ENCODE measurements around the gene KLF9.

Gene KLF9

DNA sequence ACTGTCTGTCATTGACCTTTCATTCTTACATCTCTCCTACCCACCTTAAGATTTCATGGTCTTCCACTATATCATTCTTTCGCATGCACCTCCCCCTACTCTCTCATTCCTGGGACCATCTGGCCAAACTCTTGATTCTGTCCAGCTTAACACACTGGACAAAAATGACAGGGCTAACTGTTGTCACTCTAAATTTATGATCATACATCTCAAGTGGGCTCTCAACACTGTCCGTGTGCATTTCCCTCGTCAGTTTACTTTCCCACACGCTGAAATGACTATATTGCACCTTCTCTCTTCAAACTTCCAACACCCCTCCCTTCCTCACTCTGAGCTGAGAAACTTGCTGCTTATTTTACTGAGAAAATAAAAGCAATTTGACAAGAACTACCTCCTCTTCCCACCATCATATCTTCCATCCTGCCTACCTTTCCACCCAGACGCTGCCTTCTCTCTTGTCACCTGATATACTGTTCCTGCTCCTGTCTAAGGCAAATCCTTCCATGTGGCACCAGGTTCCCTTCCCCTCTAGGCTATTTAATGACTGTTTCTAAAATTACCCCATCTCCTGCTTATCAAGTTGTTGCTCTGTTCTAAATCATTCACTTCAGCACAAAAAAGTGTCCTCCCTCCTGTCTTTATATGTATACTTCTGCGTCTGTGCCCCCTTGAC is 8.1 kb upstream of the KLF9 start:
- DNase-seq (ENCODE audit: low read depth, low spot score) = no peak

DNA sequence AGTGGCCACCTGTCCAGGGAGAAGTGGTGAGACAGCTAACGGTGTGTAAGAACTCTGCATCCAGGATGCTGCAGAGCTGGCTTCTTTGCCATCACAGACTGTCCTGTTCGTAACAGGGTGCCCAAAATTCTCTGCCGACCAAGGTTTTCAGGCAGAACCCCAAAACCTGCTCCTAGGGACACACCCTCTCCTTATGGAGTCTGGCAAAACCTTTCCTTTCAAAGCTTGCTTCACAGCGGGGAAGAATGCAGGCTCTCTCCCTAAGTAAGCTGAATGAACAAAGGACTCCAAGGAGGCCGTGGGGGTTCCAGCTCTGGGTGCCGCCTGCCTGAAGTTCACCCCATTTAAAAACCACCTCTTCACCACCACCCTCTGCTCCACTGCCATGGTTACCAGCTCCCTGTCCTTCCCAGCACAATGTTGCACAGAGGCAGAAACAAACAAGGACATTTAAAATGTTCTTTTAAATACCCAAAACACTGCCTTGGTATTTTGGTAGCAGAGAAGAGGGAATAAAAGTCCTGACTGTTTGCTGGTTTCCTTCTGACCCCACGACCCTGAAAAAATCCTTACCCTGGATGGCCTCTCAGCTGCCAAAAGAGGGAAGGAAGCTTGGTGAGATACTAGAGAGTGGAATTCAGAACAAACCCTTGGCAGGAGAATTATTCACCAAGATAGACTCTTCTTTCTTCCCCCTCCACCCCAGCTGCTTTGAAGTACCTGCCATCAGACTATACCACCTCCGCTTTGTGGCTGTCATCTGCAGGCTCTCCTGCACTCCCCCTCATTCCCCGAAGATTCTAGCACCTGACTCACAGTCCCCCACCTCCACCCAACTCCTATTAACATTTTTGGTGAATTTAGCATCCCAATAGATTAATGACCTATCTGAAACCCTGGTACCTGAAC is 7.1 kb upstream of the KLF9 start:
- DNase-seq (ENCODE audit: low read depth, low spot score) = no peak

DNA sequence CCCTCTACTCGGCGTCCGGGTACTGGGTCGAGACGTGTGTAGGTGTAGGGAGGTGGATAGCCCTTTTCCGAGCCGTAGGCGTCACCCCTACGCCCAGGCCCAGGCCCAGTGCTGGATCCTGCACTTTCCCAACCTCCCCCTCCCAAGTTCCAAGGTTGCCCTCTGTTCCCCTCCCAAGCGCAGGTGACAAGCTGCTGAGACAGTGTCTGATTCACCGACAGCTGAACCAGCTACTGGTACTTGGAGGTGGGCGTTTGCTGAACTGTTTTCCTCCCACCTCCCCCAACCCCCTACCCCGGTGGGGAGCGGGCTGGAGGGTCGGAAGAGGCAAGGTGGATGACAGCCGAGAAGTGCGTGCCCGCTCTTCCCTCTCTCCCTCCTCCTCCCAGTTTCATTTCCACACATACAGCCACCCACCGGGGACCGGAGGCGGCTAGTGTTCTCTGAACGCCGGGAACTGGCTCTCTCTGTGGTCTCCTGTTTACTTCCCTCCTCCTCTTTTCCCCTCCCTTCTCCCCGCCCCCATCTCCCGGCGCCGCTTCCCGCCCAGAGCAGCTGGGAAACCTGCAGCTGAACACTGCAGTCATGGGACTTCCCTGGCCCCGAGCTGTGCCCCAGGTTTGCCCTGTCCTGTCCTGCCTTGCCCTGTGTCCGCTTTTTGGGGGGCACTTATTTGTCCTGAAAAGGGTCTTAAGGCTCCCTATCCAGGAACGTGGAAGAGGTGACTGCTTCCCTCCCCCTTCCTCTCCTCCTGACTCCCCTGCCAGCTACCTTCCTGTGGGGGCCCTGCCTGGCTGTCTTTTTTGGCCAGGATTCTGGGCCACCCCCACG is 6.2 kb upstream of the KLF9 start:
- no peak for DNase-seq (ENCODE audit: low read depth, low spot score)

DNA sequence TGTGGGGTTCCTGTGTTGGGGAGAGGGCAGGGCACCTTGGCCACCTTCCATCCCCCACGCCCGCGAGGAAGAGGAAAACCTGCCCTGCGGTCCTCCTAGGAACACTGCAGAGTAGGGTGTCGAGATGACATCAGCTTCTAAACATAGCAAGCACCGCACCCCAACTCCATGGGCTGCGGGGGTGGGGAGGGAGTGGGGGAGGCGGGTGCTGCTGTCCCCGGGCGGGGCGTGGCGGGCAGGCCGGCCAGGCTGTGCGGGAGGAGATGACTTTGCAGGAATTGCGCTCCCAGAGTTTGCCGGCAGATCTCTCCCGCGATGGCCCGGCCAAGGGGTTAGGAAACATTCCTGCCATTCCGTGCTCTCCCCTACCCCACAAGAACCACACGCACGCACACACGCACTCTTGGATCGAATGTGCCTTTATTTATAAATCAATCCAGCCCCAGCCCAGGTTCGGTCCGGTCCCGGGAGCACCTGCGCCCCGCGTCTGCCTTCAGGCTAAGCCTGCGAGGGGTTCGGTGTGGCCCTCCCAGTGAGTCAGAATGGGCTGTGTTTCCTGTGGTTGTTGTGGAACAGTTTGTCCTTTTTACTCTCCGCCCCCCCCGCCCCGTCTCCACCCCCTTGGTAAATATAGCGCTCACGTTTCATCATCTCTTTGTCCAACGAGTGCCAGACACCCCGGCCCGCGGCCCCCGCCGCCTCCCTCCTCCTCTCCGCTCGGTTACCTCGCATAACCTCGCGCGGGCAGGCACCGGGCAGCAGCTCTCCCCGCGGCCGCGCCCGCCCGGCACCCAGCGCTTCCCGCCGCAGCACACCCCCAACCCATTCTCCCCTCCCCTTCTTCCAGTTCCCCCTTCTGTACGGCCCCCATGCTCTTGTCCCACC is 5.3 kb upstream of the KLF9 start:
- peak; percentile 78 for DNase-seq (ENCODE audit: low read depth, low spot score)

DNA sequence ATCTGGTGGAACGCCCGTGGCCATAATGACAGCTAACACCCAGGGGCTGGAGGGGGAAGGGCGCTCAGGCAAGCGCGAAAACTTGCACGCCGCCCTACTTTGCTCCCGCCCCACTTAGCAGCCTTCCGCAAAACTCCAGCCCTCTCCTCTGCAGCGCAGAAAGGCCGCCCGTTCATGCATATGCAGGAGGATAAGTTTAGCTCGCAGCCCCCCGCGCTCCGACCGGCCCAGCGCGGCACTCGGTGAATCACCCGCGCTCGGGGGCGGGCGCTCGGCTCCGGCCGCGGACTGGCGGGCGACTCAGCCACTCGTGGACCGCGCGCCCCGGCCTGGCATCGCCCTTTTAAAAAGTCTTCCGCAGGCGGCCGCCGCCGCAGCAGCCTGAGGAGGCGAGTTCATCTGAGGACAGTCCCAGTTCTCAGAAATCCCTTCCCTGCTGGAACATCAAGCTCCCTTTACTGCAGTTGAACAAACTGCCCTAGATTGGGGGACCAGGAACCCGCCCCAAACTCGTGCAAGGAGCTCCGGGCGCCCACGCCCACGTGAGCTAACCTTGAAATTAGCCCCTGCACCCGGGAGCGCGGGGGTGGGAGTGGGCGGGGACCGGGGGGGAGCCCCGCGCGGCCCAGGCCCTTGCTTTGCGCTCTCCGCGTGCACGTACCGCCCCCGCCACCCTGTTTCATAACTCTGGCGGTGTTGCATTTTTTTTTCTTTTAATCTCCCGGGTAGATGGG is 4.5 kb upstream of the KLF9 start:
- peak; percentile 77 for DNase-seq (ENCODE audit: low read depth, low spot score)

DNA sequence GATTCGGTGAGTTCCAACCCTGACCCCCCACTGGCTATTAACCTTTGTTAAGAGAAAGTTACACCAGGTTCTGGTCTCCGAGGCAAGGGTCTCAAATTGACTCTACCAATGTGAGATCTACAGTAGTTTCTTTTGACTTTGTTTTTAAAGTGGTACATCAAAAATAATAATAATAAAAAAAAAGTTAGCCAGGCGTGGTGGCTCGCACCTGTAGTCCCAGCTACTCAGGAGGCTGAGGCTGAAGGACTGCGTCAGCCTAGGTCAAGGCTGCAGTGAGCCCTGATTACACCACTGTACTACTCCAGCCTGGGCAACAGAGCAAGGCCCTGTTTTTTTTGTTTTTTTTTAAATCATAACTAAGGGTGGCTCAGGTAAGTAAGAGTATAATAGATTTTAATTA is 1.0 kb upstream of the KLF9 start:
- DNase-seq (ENCODE audit: low read depth, low spot score) = no peak

DNA sequence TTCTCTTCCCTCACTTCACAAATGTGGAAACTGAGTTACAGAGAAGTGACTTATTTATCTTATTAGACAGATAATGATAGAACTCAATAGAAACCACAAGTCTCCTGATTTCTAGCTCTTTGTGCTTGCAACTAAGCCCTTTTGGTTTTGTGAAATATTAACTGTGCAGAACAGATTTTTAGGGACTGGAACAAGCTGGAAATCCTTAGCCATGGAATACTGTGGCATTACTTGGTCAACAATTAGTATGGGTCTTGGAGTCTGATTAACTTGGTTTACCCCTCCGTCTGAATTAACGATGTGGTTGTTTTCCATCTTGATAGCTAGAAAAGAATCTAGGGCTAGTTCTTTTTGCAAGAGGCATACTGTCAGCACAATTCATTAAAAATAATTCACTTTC is 584 bp upstream of the KLF9 start:
- DNase-seq (ENCODE audit: low read depth, low spot score) = no peak

DNA sequence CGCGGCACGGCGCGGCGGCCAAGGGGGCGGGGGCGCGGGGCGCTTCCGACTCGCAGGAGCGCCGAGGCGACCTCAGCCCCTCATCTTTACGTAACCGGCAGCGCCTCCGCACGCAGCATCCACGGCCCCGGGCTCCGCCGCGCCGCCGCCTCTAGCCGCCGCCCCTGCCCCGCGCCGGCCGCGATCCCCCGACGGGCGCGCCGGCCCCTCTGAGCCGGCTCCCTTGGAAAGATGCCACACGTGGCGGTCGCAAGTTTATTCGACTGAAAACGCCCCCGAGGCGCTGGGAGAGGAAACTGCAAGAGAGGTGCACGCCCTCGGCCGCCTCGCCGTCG is 1.0 kb downstream of the KLF9 start:
- DNase-seq (ENCODE audit: low read depth, low spot score) = no peak

DNA sequence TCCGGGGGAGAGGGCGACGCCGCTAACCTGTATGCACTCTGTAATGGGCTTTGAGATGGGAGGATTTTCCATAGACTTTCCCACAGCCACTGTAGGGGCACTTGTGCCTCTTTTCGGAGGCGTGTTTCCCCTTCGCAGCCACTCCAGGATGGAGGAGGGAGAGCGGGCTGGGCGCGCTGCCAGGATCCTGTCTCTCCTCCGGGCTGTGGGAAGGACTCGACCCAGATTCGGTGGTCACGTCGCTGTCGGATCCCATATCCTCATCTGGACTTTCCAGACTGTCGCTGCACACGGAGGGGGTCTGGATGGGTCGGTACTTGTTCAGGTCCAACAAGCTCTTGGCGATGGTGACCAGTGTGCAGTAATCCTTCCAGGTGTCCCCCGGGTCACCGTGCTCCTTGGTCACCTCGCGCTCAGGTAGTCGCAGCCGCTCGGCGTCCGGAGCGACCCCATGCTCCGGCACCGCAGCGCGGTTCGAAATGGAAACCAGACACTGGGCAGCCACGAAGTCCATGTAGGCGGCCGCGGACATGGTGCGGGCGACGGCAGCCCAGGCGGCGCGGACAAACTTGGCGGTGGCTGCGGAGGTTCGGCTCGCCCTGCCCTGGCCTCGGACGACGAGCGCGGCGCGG is 1.5 kb downstream of the KLF9 start:
- no peak for DNase-seq (ENCODE audit: low read depth, low spot score)

DNA sequence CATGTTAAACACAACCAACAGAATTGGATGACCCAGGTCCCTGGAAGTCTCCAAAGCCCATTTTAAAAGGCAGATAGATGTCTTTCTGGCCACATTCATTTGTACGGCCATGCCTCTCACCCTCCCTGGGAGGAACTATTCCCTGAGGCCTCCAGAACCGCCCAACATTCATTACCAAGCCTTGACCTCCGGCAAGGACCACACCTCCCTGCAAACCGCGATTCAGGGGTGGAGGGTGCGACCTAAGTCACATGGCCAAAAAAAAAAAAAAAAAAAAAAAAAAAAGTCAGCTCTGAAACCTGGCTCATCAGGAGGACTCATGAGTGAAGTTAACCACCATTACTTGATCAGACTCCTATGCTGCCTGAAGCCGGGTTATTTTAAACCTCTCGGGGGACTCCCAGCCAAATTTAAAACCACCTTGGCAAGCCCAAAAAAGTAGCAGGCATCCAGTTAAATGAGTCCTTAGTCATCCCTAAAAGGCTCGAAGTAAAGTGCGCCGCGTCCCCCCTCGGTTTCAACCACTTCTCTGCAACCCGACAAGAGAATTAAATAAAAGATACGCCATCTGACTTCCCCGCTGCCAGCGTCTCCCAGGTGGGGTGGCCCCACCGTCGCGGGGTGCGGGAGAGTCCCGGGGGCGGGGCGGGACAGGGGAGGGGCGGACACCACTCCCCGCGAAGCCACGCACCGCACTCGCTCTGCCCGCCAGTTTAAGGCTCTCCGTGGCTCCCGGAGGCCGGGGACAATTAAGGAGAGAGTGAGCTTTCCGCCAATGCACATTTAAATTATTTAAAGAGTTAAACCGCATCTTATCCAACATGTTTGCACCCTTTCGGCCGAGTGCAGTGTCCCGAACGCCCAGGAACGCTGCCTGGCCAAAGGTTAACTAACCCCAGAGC is 2.3 kb downstream of the KLF9 start:
- no peak for DNase-seq (ENCODE audit: low read depth, low spot score)

DNA sequence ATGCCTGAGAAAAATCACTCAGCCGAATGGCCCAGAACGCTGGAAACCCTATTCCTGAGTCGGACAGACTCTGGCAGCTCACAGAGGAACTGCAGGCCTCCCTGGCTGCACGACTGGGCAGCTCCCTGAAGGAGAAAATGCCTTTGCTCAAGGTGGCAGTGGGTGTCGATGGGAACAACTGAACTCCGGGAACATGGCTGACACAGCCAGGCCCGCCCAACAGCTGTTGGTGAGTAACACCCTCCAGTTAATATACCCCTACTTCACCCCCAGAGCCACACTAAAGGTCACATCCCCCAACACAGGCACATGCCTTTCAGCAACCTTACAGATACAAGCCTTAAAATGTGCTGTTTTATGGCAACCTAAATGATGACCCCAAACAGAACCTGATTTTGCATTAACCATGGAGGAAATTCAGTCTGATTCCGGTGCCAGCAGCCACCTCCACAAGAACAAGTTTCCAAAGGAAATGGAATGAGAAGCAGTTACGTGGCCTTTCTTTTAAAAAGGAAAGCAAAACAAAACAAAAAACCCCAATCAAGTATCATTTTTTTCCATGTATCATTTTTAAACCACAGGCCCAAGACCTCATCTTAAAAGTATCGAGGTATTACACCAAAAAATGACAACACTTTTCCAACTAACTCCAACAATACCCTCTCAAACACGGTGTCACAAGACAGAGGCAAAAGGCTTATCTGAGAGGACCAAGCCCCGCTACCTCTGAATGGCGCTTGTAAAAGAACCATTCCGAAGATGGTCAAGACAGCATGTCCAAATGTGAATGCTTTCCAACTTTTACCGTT is 3.1 kb downstream of the KLF9 start:
- DNase-seq (ENCODE audit: low read depth, low spot score) = no peak

DNA sequence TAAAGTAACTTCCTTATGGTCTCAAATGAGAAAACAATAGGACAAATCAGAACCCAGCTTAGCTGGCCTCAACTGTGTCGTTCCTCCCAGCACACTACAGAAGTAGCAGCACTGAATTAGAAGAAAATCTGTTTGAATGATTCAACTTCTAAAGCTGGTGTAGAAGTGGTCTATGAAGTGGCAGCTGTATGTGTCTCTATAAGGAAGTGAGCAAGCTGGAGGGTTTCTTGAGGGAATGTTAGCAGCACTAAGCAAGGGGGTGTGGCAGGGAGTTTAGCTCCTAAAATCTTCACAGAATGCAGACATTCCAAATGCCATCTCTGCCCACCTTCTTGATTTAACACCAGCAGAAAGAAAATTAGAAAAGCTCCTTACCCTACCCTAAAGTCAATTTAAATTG is 4.1 kb downstream of the KLF9 start:
- no peak for DNase-seq (ENCODE audit: low read depth, low spot score)

DNA sequence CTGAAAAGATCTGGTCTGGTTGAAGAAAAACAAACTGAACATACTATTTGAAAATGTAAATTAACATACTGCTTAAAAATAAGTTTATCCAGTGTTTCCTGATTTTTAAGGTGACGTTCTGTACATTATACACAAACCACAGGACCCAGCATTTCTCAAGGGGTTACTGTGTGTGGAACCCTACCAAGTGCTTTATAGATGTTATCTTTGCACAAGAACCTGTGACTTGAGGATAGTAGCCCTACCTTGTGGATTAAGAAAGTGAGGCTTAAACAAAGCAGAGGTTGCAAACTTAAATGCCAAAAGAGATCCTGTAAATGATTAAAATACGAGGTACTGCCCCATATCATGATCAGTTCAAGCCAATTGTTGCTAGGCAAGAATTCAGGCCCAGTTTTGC is 4.7 kb downstream of the KLF9 start:
- no peak for DNase-seq (ENCODE audit: low read depth, low spot score)

DNA sequence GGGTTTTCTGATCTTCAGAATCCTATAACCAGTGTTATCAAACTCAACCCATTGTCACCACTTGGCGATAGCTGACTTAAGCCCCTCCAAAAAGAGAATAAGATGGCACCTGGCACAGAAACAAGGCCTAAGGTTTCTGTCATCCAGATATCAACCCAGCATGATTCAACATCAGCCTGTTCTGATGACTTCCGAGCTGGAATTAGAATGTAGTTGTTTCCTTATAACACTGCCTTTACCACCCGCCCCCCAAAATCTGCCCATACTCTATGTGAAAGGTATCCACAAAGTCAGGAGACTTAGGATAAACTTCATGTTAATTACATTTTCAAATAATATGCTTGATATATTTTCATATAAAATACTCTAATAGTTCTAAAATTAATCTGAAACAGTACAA is 5.2 kb downstream of the KLF9 start:
- DNase-seq (ENCODE audit: low read depth, low spot score) = no peak

DNA sequence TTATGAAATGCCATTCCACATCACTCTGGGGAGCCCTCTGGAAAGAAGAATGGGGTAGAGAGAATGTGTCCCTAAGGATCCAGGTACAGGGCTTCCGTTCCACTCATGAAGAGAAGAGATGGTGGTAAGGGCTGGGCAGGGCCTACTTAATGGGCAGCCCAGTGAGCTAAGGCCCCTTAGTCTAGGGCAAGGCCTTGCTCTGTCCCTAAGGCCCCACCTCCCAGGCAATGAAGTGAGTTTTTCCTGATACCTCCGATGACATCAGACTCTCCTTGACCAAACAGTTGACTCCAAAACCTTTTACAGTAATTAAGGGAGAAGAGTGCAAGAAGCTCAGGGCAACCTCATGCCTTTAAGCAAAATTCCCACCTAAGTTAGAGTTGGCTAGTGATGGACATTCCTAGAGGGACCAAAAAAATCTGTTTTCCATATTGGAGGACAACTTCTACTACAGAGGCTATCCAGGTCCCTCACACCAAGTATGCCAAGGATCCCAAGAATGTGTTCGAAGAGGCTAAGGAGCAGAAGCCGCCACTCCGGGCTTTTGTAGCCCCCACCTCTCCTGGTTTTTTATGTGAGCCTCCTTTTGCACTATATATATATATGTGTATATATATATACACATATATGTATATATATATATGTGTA is 5.9 kb downstream of the KLF9 start:
- no peak for DNase-seq (ENCODE audit: low read depth, low spot score)

DNA sequence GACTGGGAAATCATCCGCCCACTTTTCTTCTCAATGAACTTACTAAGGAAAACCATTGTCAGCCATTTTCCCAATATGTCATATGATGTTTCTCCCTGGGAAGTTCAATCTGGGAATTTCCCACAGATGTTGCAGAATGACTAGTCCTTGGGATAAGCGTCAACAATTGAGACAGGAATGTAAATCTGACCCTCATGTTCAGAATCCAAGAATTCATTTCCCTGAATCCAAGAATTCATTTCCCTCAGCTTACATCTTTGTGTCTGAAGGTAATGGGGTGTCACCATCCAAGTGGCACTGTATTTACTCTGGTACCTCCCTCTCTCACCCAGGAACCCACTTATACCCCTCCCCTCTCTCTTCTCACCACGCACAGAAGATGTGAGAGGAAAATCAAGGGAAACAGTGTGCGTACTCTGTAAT is 7.4 kb downstream of the KLF9 start:
- DNase-seq (ENCODE audit: low read depth, low spot score) = no peak

DNA sequence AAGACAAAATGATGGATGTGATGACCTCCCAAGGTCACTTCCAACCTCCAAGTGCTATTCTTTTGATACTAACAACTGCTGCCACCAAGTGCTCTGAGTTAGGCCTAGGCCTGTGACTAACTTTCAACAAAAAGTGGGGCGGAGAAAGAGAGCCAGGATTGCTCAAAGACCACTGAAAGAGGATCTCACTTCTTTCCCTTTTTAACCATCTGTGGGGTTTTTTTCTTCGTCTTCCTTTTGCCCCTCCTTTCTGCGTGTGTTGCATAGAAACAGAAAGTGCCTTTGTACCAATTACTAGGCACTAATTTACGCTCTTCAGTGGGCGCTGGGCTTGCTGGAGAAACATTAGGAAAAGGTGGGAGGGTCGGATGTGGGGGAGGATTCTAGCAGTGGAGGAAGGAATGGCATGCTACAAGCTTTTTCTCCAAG is 8.0 kb downstream of the KLF9 start:
- DNase-seq (ENCODE audit: low read depth, low spot score) = no peak
